CD4-positive, alpha-beta T cell treated with Interleukin-10 for 1 hour (primary cell): ENCODE data around the gene PYGL.
"Not testable (repeated sequence)": the region's sequence is repeated elsewhere in the genome, so short reads cannot be mapped to it uniquely, and the experiment has no call there.

Experiments
- DNase-seq: peaks from one replicate; pipeline ENCODE4 v3.0.0-alpha.2; 2020

Gene PYGL

GRCh38 chr14:50924843-50925242 lies 19.4 kb downstream of the PYGL start:
- DNase-seq: no peak

DNA sequence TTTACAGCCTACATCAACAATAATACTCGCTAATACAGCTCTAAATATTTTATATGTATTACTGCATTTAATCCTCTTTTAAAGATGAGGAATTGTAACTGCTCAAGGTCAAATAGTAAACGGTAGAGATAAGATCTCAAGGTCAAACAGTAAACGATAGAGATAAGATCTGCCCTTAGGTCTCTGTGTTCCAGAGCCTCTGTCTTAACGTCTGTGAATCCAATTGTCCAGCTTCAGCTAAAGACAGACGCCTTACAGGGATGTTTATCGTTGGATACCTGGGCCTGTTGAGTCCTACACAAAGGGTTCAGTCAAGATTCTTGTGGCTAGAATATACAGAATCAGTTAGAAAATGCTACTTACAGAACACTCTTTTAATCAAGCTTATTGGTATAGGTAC lies 20.0 kb downstream of the PYGL start:
- DNase-seq: no peak

- no peak for DNase-seq
These were observed 21.5 kb downstream of the PYGL start for GRCh38 chr14:50922803-50923202.

DNA sequence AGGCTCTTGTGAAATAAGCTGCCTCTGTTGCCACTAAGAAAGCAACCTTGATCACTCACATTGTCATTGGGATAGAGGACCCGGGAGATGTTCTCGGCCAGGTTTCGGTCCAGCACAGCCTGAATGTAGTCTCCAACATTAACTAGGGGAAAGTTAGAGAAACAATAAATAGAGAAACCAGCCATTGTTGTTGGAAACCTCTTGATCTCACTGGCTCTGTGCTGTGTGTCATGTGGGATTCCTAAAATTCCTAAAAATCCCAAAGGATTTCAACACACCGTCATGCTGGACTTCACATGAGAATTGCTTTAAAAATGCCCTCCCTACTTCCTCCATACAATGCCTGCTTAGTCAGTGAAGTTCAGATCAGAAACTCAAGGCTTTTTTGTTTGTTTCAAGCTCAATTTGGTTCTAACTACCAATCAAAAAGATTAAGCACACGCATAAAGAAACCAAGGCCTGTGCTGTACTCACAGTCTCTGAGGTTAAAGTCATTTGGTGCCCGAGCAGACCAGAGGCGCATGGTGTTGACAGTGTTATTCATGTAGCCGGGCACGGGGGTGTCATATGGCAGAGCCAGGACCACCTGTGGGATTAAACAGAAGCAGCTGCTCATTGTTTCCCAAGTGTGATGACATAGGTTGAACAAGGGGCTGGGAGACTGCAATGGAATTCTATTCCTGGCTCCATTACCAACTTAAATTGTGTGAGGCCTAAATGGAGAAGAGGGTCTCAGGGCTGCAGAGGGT lies 23.6 kb downstream of the PYGL start:
- no peak for DNase-seq

GRCh38 chr14:50919524-50919923 lies 24.8 kb downstream of the PYGL start:
- DNase-seq: not testable (repeated sequence)

DNA sequence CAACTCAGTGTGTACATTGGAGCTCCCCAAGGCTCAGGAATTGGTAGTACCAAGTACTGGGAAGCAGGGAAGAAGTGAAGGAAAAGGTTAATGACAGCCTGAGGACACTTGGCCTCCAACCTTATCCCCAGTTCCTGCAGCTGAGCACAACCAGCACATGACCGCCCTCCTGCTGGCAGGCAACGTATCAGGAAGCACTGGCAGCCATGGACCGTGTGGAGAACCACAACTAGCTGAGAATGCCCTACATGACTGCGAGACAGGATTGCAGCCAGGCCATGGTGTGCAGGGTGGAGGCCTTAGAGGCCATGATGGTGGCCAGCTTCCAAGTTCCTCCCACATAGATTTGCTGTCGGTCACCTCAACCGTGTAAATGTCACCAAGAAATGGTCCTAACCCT lies 26.8 kb downstream of the PYGL start:
- DNase-seq: no peak

GRCh38 chr14:50910495-50911420 lies 33.5 kb downstream of the PYGL start:
- no peak for DNase-seq

DNA sequence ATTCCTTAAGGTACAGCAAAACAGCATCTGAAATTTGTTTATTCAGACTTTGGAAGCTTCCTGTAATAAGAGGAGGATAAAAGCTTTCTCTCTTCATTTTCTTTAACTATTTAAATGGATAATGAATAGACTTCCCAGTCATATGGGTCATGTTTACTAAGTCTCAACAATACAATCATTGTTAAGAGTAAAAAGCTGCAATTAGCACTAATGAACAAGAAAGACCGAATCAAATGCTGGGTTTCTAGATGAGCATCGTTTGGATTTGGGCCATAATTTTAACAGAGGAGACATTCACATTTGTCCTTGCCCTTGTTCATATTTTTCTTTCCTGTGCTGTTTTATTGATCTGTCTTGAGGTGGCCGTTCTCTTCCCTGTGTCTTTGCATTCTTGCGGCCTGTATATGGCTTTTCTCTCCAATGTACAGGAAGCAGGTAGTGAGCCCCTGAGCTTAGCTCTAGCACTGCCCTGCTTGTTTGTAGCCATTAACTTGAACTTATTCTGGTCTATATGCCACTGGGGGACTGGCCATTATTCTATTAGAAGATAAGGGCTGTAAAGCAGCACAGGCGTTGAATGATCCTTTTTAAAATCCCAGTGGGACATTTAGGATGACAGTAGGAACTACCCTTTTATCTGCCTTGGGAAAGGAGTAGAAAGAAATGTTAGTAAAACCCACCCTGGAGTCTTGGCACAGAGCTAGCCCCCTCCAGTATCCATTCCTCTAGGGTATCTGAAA lies 37.8 kb downstream of the PYGL start:
- DNase-seq: no peak

DNA sequence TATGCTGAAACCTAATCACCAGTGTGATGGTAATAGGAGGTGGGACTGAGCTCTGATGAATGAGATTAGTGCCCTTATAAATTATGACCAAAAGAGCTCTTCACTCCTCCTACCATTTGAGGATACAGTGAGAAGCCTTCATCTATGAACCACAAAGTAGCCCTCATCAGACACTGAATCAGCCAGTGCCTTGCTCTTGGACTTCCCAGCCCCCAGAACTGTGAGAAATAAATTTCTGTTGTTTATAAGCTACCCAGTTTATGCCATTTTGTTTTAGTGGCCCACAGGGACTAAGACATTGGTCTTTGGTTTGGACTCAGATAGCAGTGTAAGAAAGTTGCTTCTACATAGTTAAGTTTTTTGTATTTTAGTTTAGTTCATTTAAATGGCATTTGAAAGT lies 39.6 kb downstream of the PYGL start:
- DNase-seq: no peak

DNA sequence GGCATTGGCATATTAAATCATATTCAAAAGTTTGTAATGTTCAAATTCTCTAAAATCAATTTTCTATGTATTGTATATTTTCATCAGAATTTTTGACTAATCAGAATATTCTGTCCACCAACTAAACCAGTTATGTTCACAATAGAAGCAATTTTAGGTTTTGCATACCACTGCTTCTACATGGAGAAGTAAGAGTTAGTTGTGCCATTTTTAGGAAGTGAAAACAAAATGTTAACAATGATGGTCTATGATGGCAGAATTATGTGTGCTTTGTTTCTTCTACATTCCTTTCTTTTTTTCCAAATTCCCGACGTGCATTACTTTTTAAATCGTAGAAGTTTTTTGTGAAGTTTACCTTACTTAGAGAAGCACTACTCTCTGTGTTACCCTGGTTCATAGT lies 42.9 kb downstream of the PYGL start:
- no peak for DNase-seq

- no peak for DNase-seq
These were observed 46.6 kb downstream of the PYGL start for GRCh38 chr14:50897658-50898175.

- DNase-seq: not testable (repeated sequence)
These were observed 47.3 kb downstream of the PYGL start for GRCh38 chr14:50897005-50897404.

- not testable (repeated sequence) for DNase-seq
These were observed 47.9 kb downstream of the PYGL start for GRCh38 chr14:50896421-50896820.

DNA sequence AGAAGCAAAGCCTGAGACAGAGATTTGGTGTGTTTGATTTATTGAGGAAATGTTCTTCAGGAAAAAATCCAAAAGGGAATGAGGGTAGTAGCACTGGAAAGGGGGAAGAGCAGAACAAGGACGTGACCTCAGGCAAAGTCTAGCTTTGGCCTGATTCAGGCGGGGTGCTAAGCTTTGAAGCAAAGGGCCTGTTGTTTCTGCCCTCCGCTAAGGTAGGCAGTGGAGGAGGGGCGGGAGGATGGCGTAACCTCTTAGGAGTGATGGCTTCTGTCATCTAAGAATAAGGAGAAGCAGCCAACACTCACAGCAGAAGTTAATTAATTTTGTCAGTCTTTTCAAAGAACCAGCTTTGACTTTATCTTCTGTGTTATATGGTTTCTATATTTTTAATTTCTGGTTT lies 52.0 kb downstream of the PYGL start:
- DNase-seq: no peak

DNA sequence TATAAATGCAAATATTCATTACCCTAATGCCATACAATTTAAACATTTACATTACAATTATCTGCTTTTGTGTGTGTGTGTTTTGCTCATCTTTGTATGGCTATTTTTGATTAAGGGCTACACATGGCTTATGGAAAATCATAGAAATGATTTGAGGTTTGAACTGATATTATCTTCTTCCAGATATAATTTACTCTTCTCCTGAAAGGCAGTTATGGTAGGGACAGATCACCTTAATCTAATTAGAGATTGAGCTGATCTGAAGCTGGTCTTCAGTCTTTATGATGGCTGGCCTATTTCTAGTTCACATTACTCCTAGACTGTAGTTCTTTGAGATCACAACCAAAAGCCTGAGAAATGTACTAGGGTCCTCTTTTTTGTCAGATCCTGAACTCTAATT lies 56.8 kb downstream of the PYGL start:
- no peak for DNase-seq

DNA sequence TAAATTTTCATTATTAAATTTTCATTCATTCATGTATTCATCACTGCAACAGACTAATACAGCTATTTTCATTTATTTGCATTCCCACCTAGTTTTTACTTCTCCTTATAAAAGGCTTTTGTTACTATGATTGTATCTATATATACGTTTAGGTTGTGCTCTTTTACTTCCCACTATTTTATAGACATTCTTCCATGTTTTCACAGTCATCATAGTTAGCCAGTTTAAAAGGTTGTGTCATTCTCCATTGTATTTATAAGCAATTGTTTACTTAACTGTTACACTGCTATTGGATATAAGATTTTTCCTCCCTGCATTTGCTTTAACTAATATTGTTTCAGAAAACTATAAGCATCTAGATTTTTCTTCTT lies 60.5 kb downstream of the PYGL start:
- DNase-seq: no peak

DNA sequence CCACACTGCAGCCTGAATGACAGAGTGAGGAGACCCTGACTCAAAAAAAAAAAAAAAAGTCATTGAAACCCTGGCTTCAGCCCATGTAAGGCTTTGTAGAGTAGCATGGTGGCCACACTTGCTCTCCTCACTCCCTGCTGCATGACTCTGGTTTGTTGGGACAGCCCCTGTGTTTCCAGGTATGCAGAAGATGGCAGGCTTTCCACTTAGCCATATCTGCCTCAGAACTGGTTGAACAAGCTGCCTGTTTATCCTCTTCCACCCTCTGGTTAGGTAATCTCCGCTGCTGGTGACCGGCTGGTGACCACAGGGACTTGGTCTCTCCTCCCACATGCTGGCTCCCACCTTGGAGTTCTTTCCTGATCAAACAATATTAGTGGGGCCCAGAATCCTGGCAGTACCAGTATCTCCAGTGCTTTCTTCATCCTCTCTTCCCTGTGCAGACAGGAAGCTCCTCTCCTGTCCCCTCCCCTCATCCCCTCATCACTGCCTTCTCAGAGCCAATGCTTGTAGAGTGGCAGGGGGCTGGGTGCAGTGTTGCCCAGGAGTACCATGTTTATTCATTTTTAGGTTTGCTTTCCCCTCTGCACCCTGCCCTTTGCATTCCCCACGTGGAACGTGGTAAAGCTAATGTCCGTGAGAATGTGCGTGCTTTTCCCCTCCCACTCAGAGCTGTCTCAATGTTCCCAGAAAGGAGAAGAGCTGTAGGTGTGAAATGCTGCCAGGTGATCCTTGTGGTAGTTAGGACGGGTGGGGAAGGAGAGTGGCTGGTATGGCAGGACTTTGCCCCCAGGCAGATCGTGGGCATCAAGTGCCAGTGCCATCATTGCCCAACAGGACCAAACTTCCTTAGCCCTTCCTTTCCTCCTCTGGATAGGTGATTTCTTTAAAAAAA lies 61.1 kb downstream of the PYGL start:
- DNase-seq: no peak

DNA sequence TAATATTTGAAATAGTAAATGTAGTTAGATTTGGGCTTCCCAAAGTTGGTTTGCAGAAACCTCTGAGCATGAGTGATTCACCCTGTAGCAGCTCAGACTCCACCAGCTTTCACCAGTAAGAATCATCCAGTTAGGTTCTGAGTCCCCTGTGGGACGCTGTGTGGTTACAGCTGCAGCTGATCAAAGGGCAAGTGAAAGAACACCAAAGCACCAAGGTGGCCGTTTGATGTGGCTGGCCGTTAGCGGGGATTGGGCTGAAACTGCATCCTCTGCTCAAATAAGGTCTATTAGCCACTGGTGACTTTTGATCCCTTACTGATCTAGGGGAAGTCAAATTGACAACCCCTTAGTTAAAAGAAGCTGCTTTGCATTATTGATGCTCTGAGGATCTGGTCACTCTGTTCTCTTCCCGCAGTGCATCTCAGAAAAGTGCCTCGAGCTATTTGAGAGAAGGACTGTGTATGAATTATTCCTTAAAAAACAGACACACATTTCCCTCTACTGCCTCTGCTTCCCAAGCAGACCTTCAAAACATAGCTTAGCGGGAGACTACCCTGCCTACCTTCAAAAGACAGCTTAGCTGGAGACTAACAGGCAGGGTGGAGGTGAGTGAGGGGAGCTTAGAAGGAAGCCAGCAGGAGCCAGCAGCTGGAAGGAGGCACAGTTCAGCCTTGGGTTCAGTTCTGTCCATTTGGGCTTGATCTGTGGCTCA lies 68.8 kb downstream of the PYGL start:
- peak; percentile 62 for DNase-seq

- no peak for DNase-seq
These were observed 69.5 kb downstream of the PYGL start for GRCh38 chr14:50874757-50875156.

DNA sequence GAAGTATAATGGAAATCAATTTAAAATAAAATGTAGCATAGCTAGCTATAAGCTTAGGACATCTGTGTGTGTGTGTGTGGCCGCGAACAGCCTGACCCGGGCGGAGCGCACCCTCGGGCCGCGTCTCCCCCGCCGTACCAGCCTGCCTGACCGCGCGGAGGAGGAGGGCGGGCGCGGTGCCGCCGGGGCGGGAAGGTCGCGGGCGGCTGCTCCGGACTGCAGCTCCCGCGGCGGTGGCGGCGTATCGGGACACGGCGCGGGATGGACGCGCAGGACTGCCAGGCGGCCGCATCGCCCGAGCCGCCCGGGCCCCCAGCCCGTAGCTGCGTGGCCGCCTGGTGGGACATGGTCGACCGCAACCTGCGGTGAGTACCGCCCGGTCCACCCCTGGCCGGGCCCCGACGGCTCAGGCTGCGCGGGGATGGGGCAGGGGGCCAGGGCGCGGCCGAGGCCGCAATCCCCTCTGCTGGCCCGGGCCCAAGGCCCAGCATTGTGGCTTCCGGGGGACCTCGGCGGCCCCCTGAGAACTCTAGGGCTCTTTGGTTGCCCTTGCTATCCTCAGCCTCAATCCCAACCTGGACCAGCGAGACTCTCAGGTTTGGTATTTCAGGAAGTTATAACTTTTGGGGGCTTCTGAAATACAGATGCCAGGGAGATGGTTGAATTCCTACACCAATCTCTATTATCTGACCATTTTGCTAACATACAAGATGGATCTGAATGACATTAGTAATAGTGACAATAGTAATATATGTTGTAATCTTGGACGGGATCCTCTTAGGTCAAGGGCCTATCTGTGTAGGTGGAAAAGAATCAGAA lies 72.2 kb downstream of the PYGL start, which contains the start of gene ABHD12B:
TSS of gene ABHD12B (plus strand) at position 140 of the 819 bp plus-strand sequence. CDS start at position 262, 122 bp downstream.
- DNase-seq: no peak
